Effector CD4-positive, alpha-beta T cell (primary cell): ENCODE results near the gene ARRB1.
A peak's percentile ranks its signal among the peaks of the same experiment; 100 is the strongest.
"Not testable (repeated sequence)": the region's sequence is repeated elsewhere in the genome, so short reads cannot be mapped to it uniquely, and the experiment has no call there.

ENCODE experiments used
- DNase-seq: peaks from one replicate; pipeline ENCODE4 v3.0.0-alpha.2; 2020

Gene ARRB1

GRCh38 chr11:75371949-75372876 lies 20.8 kb upstream of the ARRB1 start:
- no peak for DNase-seq

GRCh38 chr11:75369560-75370255 lies 18.2 kb upstream of the ARRB1 start:
- DNase-seq = no peak

- not testable (repeated sequence) for DNase-seq
Observed at GRCh38 chr11:75366826-75367225, 15.4 kb upstream of the ARRB1 start.

- no peak for DNase-seq
Observed at GRCh38 chr11:75365711-75366181, 14.3 kb upstream of the ARRB1 start.

- not testable (repeated sequence) for DNase-seq
Observed at GRCh38 chr11:75362285-75362684, 10.8 kb upstream of the ARRB1 start.

- DNase-seq = no peak
Observed at GRCh38 chr11:75356613-75357012, 5.2 kb upstream of the ARRB1 start.

GRCh38 chr11:75355051-75355450 lies 3.6 kb upstream of the ARRB1 start:
- DNase-seq = no peak

- no peak for DNase-seq
Observed at GRCh38 chr11:75352588-75353206, 1.2 kb upstream of the ARRB1 start.

- DNase-seq = peak; percentile 55
Observed at GRCh38 chr11:75351791-75352587, 528 bp upstream of the ARRB1 start.

GRCh38 chr11:75350743-75351540 lies 519 bp downstream of the ARRB1 start:
- peak; percentile 25 for DNase-seq

- no peak for DNase-seq
Observed at GRCh38 chr11:75350122-75350742, 1.2 kb downstream of the ARRB1 start.

- no peak for DNase-seq
Observed at GRCh38 chr11:75349521-75350116, 1.8 kb downstream of the ARRB1 start.

- DNase-seq = no peak
Observed at GRCh38 chr11:75347781-75348566, 3.5 kb downstream of the ARRB1 start.

- no peak for DNase-seq
Observed at GRCh38 chr11:75346912-75347647, 4.4 kb downstream of the ARRB1 start.

- DNase-seq = no peak
Observed at GRCh38 chr11:75346296-75346695, 5.2 kb downstream of the ARRB1 start.

GRCh38 chr11:75345455-75346160 lies 5.9 kb downstream of the ARRB1 start:
- no peak for DNase-seq

- DNase-seq = no peak
Observed at GRCh38 chr11:75344761-75345454, 6.6 kb downstream of the ARRB1 start.

GRCh38 chr11:75344186-75344585 lies 7.3 kb downstream of the ARRB1 start:
- no peak for DNase-seq
